AG04450 (cell line): ENCODE results near the gene ANTXR1. TPM values are rescaled to one million over a fixed set of nuclear protein-coding genes. Genes with fewer than 3 reads are reported as not detected.

Source experiments
- CTCF ChIA-PET: fragments of 300-600, 350-600 bp; formaldehyde crosslinking; extraction: SDS; loops from one replicate; lab custom pipeline; 2022; ENCODE audit warnings: antibody characterized with exemption, inconsistent platforms; lab: Charles Lee
- POLR2A ChIA-PET: fragments of 350-600 bp; formaldehyde crosslinking; extraction: SDS; loops from one replicate; lab custom pipeline; 2021; ENCODE audit warnings: antibody characterized with exemption, inconsistent platforms; lab: Yijun Ruan, JAX
- DNase-seq: peaks from one replicate; pipeline ENCODE4 v3.0.0-alpha.2; 2011; ENCODE audit warnings: low read depth, low spot score
- H3K27ac ChIP-seq: one replicate; pipeline ENCODE4 v1.5.1; 2012; ENCODE audit warnings: low read depth, low read length, control low read depth
- H3K27me3 ChIP-seq: one replicate; pipeline ENCODE4 v1.6.0; 2012; ENCODE audit warnings: low read length; ENCODE audit not compliant: control insufficient read depth, insufficient read depth
- H3K4me3 ChIP-seq: 2 replicates; pipeline ENCODE4 v1.5.1; 2011; ENCODE audit warnings: mild to moderate bottlenecking, low read depth, low read length, control low read depth
- H3K9me3 ChIP-seq: 2 replicates; pipeline ENCODE4 v1.5.1; 2012; ENCODE audit warnings: low read length; ENCODE audit not compliant: control insufficient read depth, insufficient read depth
- polyA plus RNA-seq: library from polyadenylated mRNA; depleted of rRNA; stranded (reverse); fragments of >200 nt; gene quantifications from 2 replicates; pipeline ENCODE4 v1.2.3, GENCODE V29; 2011
- TF ChIP-seq, protein P1 (sequence below): IDR thresholded peaks from 2 replicates; pipeline ENCODE4 v1.5.1; 2011; ENCODE audit warnings: low read depth, low read length, control low read depth, inconsistent platforms

The ANTXR1 gene
- polyA plus RNA-seq, 1 experiment = 113 TPM

DNA sequence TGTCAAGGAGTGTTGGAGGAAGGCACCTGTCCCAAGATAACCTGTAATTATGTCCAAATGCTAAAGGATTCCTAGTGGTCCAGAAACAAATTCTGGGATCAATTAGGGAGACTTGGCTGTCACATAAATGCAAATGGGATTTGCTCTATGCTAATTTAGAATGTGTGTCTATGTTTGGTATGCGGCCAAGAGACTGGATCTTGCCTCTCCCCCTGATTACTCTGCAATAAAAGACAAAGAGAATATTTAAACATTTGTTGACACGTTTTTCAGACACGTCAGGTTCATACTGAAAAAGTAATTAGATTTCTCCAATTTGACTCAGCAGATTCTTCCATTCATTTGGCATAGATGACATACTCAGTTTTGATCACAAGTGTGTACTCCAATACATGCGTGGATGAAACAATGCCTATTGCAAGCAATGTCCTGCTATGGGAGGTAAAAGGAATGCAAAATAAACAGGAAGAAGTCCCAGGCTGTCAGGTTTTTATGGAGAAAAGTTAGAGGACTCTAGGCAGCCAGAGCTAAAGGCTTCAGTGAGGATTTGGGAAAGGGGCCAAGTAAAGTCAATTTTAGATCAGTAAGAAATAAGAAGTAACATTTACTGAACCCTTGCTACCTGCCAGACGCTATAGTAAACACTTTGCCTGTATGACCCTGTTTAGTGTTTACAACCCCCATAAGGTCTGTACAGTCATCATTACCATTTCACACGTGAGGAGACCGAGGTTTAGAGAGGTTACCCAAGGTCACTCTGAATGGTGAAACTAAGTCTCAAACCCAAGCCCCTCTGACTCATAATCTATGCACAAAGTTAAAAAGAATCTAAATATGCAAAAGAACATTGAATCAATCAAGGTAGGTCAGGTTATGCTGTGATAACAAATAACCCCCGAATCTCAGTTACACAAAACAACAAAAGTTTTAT lies 7.8 kb downstream of the ANTXR1 start:
- no peak for DNase-seq
- Histone ChIP-seq H3K27ac (no peak overlapping the region), H3K4me3 (no peak overlapping the region), H3K27me3 (no peaks in the 10 kb centered on the region), H3K9me3 (no peaks in the 10 kb centered on the region)
- POLR2A ChIA-PET = no interaction called here
- CTCF ChIA-PET = interaction anchor here (1.8 kb wide), 1 partner anchor 8 kb away, joined by 9 read pairs; the partner anchor contains the start of gene ANTXR1
- TF ChIP-seq, protein P1, sequence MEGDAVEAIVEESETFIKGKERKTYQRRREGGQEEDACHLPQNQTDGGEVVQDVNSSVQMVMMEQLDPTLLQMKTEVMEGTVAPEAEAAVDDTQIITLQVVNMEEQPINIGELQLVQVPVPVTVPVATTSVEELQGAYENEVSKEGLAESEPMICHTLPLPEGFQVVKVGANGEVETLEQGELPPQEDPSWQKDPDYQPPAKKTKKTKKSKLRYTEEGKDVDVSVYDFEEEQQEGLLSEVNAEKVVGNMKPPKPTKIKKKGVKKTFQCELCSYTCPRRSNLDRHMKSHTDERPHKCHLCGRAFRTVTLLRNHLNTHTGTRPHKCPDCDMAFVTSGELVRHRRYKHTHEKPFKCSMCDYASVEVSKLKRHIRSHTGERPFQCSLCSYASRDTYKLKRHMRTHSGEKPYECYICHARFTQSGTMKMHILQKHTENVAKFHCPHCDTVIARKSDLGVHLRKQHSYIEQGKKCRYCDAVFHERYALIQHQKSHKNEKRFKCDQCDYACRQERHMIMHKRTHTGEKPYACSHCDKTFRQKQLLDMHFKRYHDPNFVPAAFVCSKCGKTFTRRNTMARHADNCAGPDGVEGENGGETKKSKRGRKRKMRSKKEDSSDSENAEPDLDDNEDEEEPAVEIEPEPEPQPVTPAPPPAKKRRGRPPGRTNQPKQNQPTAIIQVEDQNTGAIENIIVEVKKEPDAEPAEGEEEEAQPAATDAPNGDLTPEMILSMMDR = no peak

DNA sequence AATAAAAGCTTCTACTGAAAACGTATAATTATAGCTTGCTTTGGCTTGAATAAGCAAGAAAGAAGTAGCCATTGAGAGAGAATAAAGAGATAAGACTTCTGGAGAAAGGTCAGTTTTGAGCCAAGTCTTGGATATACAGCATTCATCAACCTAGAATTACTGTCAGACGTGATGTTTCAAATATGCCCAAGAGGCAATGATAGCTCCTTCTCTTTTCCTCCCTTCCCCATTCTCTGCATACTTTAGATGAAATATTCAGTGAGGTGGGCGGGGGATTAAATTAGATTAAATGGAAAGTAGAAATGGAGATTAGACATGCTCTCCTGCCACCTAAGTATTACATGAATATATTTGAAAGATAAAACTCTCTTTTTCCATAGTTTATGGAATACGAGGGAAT lies 8.7 kb downstream of the ANTXR1 start:
- no peak overlapping the region for H3K27ac ChIP-seq
- DNase-seq = no peak
- no peak overlapping the region for H3K4me3 ChIP-seq
- H3K27me3 ChIP-seq = no peaks in the 10 kb centered on the region
- ChIA-PET CTCF (interaction anchor here (1.8 kb wide), 1 partner anchor 9 kb away, joined by 9 read pairs; the partner anchor contains the start of gene ANTXR1), POLR2A (interaction anchor here (0.6 kb wide), 1 partner anchor 9 kb away, joined by 4 read pairs; the partner anchor contains the start of gene ANTXR1)
- H3K9me3 ChIP-seq = no peaks in the 10 kb centered on the region
- TF ChIP-seq, protein P1 = no peak

DNA sequence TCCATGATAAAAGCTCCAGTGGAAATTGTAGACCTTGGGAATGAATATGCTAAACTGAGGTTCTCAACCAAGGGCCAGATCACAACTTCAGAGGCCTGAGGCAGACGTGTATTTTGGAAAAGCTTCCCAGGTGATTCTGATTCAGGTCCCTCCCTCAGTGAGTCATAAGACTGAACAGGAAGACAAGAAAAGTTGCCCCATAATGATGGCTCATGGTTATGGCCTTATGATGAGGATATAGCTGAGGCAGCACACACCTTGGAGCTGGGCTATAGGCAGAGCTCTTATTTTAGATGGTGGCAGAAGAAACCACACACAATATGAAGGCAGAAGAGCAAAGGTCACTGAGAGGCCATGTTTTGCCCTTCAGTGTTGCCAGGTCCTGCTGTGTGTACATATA lies 9.6 kb downstream of the ANTXR1 start:
- Histone ChIP-seq H3K27ac (no peak overlapping the region), H3K27me3 (no peaks in the 10 kb centered on the region), H3K4me3 (no peak overlapping the region), H3K9me3 (peaks cover 4% of the 10 kb centered on the region)
- DNase-seq = no peak
- ChIA-PET CTCF (interaction anchor here (0.7 to 1.8 kb wide), 2 partner anchors 10 to 314 kb away, joined by 3 to 9 read pairs; partner anchors contain the start of gene ANTXR1), POLR2A (interaction anchor here (0.6 kb wide), 1 partner anchor 9 kb away, joined by 4 read pairs; the partner anchor contains the start of gene ANTXR1)
- TF ChIP-seq, protein P1 = no peak

DNA sequence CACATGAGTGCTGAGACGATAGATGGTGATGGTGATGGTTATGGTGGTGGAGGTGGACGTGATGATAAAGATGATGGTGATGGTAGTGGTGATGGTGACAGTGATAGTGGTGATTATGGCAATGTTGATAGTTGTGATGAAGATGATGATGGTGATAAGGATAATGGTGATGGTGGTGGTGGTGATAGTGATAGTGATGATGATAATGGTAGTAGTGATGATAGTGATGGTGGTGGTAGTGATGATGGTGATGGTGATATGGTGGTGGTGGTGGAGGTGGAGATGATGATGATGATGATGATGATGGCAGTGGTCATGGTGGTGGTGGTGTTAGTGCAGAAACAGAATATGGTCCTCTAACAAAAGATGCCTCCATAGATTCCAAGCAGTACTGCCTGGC lies 10.3 kb downstream of the ANTXR1 start:
- TF ChIP-seq, protein P1 = no peak

DNA sequence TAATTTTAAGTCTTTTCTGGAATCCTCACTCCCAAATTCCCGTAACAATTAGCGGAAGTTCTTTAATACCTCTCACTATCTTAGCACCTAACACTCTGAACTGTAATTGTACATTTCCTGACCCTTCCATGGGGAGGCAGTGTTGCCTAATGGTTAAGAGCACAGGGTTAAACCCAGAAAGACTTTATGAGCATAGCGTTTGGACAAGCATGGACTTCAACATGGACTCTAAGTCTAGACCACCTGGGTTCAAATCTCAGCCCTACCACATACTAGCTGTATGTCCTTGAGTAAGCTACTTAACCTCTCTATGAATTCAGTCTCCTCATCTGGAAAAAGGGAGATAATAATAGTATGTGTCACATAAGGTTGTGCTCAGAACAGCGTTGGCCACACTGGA lies 13.0 kb downstream of the ANTXR1 start:
- CTCF ChIA-PET = interaction anchor here (0.9 kb wide), 1 partner anchor 8 kb away, joined by 4 read pairs; no protein-coding TSS in a partner anchor
- Histone ChIP-seq H3K4me3 (no peak overlapping the region), H3K27ac (no peak overlapping the region), H3K9me3 (peaks cover 4% of the 10 kb centered on the region), H3K27me3 (no peaks in the 10 kb centered on the region)
- no peak for DNase-seq
- TF ChIP-seq, protein P1 = peak; percentile 42
- POLR2A ChIA-PET = interaction anchor here (1.1 kb wide), 1 partner anchor 217 kb away, joined by 3 read pairs; no protein-coding TSS in a partner anchor

More for the DNA sequence above, 10.3 kb downstream of the ANTXR1 start:
- Histone ChIP-seq H3K4me3 (no peak overlapping the region), H3K27me3 (no peaks in the 10 kb centered on the region), H3K27ac (no peak overlapping the region), H3K9me3 (peaks cover 4% of the 10 kb centered on the region)
- POLR2A ChIA-PET = no interaction called here
- no peak for DNase-seq
- CTCF ChIA-PET = no interaction called here
